HepG2 (cell line): Measurements from ENCODE around the gene RAB36. TPM values are rescaled to one million over a fixed set of nuclear protein-coding genes. Genes with fewer than 3 reads are reported as not detected.

Experiments
- AGO2 ChIP-seq: fragments of 200-400 bp; formaldehyde crosslinking; optimal IDR thresholded peaks from 2 replicates; pipeline ENCODE3; 2017; ENCODE audit warnings: mild to moderate bottlenecking, low read depth, low read length, moderate library complexity
- ATRX ChIP-seq: sonication (generic); formaldehyde crosslinking; IDR thresholded peaks from 2 replicates; pipeline ENCODE4 v1.4.0; 2020; ENCODE audit warnings: missing genetic modification reagents, borderline replicate concordance
- FOXA1 ChIP-seq, 2 experiments: fragments of 450-650 bp in 1 of 2; sonication (generic) in 1 of 2; formaldehyde crosslinking in 1 of 2; IDR thresholded peaks; 2 replicates each; pipeline versions ENCODE4 v1.4.0 to v1.6.1; 2016 to 2020; ENCODE audit warnings: missing genetic modification reagents in 1 of 2
- HOXD1 ChIP-seq: sonication (generic); formaldehyde crosslinking; IDR thresholded peaks from 2 replicates; pipeline ENCODE4 v1.5.0; 2020; ENCODE audit warnings: missing genetic modification reagents
- JUN ChIP-seq: sonication (generic); formaldehyde crosslinking; IDR thresholded peaks from 2 replicates; pipeline ENCODE4 v1.4.0; 2020; ENCODE audit warnings: mild to moderate bottlenecking, missing genetic modification reagents
- MNT ChIP-seq: fragments of 450-650 bp; IDR thresholded peaks from 2 replicates; pipeline ENCODE4 v1.6.1; 2016
- MXD3 ChIP-seq: IDR thresholded peaks from 2 replicates; pipeline ENCODE4 v1.6.1; 2016; ENCODE audit warnings: mild to moderate bottlenecking, missing biosample characterization, missing genetic modification reagents
- ONECUT2 ChIP-seq: sonication (generic); formaldehyde crosslinking; IDR thresholded peaks from 2 replicates; pipeline ENCODE4 v1.4.0; 2020; ENCODE audit warnings: missing genetic modification reagents
- PITX1 ChIP-seq: sonication (generic); formaldehyde crosslinking; IDR thresholded peaks from 2 replicates; pipeline ENCODE4 v1.5.1; 2020; ENCODE audit warnings: mild to moderate bottlenecking, missing genetic modification reagents
- POLR2A ChIP-seq, 2 experiments: IDR thresholded peaks; 2 replicates each; pipeline ENCODE4 v1.6.1; 2011; ENCODE audit warnings: low read depth in 2 of 2, low read length in 2 of 2, mild to moderate bottlenecking in 1 of 2, moderate library complexity in 1 of 2; ENCODE audit not compliant: insufficient read depth in 1 of 2
- SIX1 ChIP-seq: sonication (generic); formaldehyde crosslinking; IDR thresholded peaks from 2 replicates; pipeline ENCODE4 v1.4.0; 2020; ENCODE audit warnings: missing genetic modification reagents, borderline replicate concordance
- TIGD3 ChIP-seq: sonication (generic); formaldehyde crosslinking; IDR thresholded peaks from 2 replicates; pipeline ENCODE4 v1.5.1; 2020; ENCODE audit warnings: mild to moderate bottlenecking, missing genetic modification reagents, borderline replicate concordance
- TRIM22 ChIP-seq: fragments of 450-650 bp; IDR thresholded peaks from 2 replicates; pipeline ENCODE4 v1.6.1; 2017
- ZNF143 ChIP-seq: sonication (generic); formaldehyde crosslinking; IDR thresholded peaks from 2 replicates; pipeline ENCODE4 v1.4.0; 2020; ENCODE audit warnings: missing genetic modification reagents
- ZNF230 ChIP-seq: sonication (generic); formaldehyde crosslinking; IDR thresholded peaks from 2 replicates; pipeline ENCODE4 v1.4.0; 2020; ENCODE audit warnings: mild to moderate bottlenecking, missing genetic modification reagents
- ZNF232 ChIP-seq: sonication (generic); formaldehyde crosslinking; IDR thresholded peaks from 2 replicates; pipeline ENCODE4 v1.4.0; 2020; ENCODE audit warnings: missing genetic modification reagents, borderline replicate concordance
- ZNF383 ChIP-seq: sonication (generic); formaldehyde crosslinking; IDR thresholded peaks from 2 replicates; pipeline ENCODE4 v1.4.0; 2020; ENCODE audit warnings: missing genetic modification reagents, mild to moderate bottlenecking, borderline replicate concordance
- ZNF543 ChIP-seq: sonication (generic); formaldehyde crosslinking; IDR thresholded peaks from 2 replicates; pipeline ENCODE4 v1.4.0; 2020; ENCODE audit warnings: mild to moderate bottlenecking, missing genetic modification reagents
- ZNF562 ChIP-seq: sonication (generic); formaldehyde crosslinking; IDR thresholded peaks from 2 replicates; pipeline ENCODE4 v1.8.0; 2022; ENCODE audit warnings: missing genetic modification reagents, borderline replicate concordance
- ZNF75D ChIP-seq: sonication (generic); formaldehyde crosslinking; IDR thresholded peaks from 2 replicates; pipeline ENCODE4 v1.8.1; 2023; ENCODE audit warnings: missing genetic modification reagents, mild to moderate bottlenecking, borderline replicate concordance
- ZNF768 ChIP-seq: sonication (generic); formaldehyde crosslinking; IDR thresholded peaks from 2 replicates; pipeline ENCODE4 v1.4.0; 2020; ENCODE audit warnings: missing genetic modification reagents
- ZNF770 ChIP-seq: sonication (generic); formaldehyde crosslinking; IDR thresholded peaks from 2 replicates; pipeline ENCODE4 v1.5.0; 2020; ENCODE audit warnings: mild to moderate bottlenecking, missing genetic modification reagents
- ZNF784 ChIP-seq: sonication (generic); formaldehyde crosslinking; IDR thresholded peaks from 2 replicates; pipeline ENCODE4 v1.5.1; 2020; ENCODE audit warnings: missing genetic modification reagents, mild to moderate bottlenecking, borderline replicate concordance
- polyA plus RNA-seq, 8 experiments: library from polyadenylated mRNA; depleted of rRNA in 3 of 8; stranded (reverse) in 7 of 8; unstranded in 1 of 8; fragments of >200 nt; fragmentation: Illumina TruSeq in 4 of 8; extraction: Trizol in 4 of 8; gene quantifications; 2 replicates each; pipeline versions ENCODE4 v1.2.1 to v1.2.3, GENCODE V29; 2011 to 2016; ENCODE audit warnings: low read depth in 4 of 8, missing spikeins in 1 of 8, mixed read lengths in 1 of 8; ENCODE audit not compliant: insufficient read depth in 1 of 8
- total RNA-seq, 5 experiments: library from RNA; depleted of rRNA; stranded (reverse); fragments of >200 nt; fragmentation: Illumina TruSeq; extraction: Trizol; gene quantifications; 2 replicates each; pipeline ENCODE4 v1.2.3, GENCODE V29; 2016; ENCODE audit warnings: low read depth in 1 of 5

Gene RAB36
- total and polyA plus RNA-seq, 2 of the 13 experiments (the other 11 are each of a cell fraction or from before 2014, with no cell fraction given) = 0.24 to 0.86 TPM

- TF ChIP-seq ZNF75D (no peak), ZNF562 (CRISPR knock-in tag) (no peak), ZNF143 (no peak), ONECUT2 (CRISPR knock-in tag) (no peak), HOXD1 (CRISPR knock-in tag) (no peak), ZNF383 (CRISPR knock-in tag) (no peak), JUN (no peak), ZNF543 (no peak), TRIM22 (no peak), AGO2 (no peak), POLR2A (IDR thresholded peaks at IDR 0.05; ENCODE audit: insufficient read depth in 1 of 2, low read depth in 2 of 2, low read length in 2 of 2) (peak; percentile 24 to 36; a peak in 1 of 4 replicates), ZNF232 (CRISPR knock-in tag) (no peak), ZNF768 (CRISPR knock-in tag) (no peak), ZNF230 (CRISPR knock-in tag) (no peak), ZNF770 (CRISPR knock-in tag) (no peak), MNT (no peak), TIGD3 (CRISPR knock-in tag) (no peak), FOXA1 (IDR thresholded peaks at IDR 0.05) (no peak), FOXA1 (CRISPR knock-in tag; IDR thresholded peaks at IDR 0.05) (peak; percentile 67), ATRX (CRISPR knock-in tag) (no peak), PITX1 (CRISPR knock-in tag) (no peak), SIX1 (no peak), MXD3 (no peak), ZNF784 (CRISPR knock-in tag) (no peak)
These were observed 7.2 kb downstream of the RAB36 start (continued) for GRCh38 chr22:23152238-23153114.
